ENCODE results near the gene ISOC2. TPM values are rescaled to one million over a fixed set of nuclear protein-coding genes. Genes with fewer than 3 reads are reported as not detected.
A peak's percentile ranks its signal among the peaks of the same experiment; 100 is the strongest.

Gene ISOC2
- total RNA-seq, 1 donor from 2014 or later, result 105 TPM

DNA sequence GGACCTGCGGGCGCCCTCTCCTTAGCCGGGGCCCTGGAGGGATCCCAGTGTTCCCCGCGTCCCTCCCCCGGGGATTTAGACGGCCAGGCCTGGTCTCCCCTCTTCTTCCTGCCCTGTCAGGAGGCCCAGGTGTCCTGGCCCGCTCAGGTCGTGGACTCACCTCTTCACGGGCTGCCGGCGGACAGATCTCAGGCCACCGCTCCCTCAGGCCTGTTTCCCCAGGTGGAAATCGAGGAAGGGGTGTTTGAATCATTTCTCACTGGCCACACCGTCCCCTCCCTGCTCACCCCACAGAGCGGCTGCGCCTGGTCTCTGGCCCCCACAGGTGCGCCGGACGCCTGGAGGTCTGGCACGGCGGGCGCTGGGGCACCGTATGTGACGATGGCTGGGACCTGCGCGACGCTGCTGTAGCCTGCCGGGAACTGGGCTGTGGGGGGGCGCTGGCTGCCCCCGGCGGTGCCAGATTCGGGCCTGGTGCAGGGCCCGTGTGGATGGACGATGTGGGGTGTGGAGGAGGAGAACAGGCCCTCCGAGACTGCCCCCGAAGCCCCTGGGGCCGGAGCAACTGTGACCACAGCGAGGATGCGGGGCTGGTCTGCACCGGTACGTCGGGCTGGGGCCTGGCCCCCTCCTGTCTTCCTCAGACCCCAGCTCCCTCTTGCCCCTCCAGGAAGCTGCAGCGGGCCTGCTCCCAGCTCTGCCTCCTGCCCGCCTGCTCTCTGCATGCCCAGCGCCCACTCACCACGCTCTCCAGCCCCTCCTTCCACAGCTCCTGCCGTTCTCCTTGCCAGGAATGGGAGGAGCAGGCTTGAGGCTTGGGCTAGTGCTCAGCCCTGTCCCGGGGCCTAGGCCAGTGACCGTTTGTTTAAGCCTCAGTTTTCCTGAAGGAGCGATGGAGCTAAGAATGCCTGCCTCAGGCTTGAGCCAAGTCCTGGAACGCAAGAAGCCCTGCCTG, 29.3 kb upstream of the ISOC2 start:
- DNase-seq (ENCODE audit: low spot score) (no peak), ATAC-seq (no peak)

DNA sequence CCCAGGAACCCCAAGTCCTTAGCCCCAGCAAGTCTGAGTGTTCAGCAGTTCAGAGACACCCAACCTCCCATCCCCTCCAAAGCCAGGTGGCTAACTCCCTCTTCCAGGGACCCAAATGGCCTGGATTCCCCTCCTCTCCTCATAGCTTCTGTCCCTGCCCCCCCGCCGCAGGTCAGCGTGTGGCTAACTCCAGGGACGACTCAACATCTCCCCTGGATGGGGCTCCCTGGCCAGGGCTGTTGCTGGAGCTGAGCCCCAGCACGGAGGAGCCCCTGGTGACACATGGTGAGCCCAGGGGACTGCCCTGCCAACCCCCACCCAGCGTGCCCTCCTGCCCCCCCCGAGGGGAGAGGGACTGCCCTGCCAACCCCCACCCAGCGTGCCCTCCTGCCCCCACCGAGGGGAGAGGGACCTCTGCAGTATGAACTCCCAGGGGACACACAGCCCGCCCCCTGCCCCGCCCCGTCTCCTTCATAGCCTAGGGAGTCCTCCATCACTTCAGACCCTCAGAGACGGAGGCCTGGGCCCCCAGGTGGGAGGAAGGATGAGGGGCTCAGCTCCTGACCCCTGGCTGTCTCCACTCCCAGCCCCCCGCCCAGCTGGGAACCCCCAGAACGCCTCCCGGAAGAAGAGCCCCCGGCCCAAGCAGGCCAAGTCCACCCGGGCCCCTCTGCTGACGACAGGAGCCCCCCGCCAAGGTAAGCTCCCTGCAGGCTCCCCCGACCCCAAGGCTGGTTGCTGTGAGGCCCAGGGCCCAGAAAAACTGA, 28.5 kb upstream of the ISOC2 start:
- no peak for DNase-seq (ENCODE audit: low spot score)
- no peak for ATAC-seq

DNA sequence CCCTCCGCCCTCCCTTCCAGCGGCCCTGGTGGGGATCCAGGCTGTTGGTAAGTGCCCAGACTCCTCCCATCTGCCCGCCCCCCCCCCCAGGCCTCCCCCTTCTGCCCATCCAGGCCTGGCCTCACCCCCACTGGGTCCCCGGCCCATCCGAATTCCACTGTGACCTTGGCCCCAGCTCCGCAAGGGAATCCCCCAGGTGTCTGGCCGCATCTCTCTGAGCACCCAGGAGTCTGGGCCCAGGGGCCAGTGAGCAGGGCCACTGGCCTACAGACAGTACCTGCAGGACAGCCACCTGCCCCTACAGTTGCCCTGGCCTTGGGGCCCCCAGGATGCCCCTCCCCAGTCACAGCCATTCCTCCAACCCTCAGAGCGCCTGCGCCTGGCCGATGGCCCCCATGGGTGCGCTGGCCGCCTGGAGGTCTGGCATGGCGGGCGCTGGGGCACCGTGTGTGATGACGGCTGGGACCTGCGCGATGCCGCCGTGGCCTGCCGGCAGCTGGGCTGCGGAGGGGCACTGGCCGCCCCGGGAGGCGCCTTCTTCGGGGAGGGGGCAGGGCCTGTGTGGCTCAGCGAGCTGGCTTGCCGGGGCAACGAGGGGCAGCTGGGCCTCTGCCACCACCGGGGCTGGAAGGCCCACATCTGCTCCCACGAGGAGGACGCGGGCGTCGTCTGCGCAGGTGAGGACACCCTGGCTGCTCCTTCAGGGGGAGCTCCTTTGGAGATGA, 27.7 kb upstream of the ISOC2 start:
- ATAC-seq (no peak), DNase-seq (ENCODE audit: low spot score) (no peak)

DNA sequence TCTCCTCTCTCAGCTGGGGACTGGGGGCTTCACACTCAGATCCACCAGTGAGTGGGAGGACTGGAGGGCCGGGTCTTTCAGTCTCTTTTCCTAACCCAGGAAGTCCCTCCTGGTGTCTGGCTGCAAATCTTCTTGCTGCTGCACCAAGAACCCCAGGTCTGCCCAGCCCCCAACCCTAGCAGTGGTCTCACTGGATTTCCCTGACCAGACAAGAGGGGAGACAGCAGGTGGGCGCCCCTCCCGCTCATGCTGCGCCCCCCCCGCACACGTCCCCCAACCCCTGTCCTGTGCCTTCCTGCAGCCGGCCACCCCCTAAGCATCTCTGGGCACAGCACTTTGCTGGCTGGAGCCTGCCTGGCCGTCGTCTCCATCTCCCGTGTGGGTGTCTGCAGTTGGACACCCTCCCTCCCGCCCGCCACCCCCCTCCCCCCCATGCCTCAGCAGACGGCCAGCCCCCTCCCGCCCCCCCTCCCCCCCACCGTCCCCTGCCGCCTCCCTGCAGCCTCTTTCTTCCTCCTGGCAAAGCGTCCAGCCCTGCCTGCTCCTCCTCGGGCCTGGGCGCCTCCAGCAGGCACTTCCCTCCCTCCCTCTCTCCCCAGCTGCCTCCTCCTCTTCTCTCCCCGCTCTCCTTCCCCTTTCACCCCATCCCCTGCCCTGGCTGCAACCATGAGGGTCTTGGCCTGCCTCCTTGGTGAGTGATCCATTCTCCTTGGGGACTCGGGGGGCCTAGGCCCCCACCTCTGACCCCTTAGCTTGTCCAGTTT, 26.7 kb upstream of the ISOC2 start, which contains the start of gene SSC5D:
Gene SSC5D (plus strand): TSS at position 513 of the 764 bp plus-strand sequence. CDS start 154 bp downstream, at position 667.
- DNase-seq (ENCODE audit: low spot score) (no peak), ATAC-seq (no peak)

DNA sequence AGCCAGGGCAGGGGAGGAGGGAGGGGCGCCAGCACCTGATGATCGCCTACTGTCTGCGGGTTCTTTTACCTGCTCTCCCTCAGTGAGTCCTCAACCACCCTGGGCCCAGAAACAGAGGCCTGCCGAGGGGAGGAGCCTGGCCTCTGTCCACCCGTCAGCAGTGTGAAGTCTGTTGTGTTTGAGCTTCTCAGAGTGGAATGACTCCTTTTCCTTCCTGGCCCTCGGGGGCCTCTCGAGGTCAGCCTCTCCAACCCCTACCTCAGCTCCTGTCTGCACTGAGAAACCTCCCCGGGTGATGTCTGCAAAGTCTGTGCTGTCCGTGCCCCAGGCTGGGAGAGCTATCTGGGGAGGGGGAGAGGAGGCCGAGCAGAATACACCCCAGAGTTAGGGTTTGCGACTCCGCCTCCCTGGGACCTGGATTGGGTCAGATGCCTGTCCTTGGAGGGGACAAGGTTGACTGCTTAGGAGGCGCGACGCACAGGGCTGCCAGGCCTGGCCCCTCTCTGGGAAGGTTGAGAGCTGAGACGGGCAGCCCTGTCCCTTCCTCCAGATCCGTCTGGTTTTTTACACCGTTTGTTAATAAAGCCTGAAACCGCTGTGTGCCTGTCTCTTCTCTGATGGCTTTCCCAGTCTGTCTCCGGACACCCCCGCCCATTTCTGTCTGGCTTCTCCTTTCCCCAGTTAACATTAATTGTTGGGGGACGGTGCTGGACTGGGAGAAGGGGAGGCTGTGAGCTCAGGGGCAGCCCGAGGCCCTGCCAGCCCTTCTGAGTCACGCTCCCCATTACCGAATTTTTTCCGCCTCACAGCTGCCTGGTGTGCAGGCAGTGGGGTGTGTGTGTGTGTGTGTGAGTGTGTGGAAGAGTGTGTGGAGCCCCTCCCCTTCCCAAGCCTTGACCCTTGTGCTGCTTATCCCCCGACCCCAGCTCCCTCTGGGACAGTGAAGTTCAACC, 25.8 kb upstream of the ISOC2 start:
- peak; percentile 19 for ATAC-seq
- DNase-seq (ENCODE audit: low spot score), result no peak

DNA sequence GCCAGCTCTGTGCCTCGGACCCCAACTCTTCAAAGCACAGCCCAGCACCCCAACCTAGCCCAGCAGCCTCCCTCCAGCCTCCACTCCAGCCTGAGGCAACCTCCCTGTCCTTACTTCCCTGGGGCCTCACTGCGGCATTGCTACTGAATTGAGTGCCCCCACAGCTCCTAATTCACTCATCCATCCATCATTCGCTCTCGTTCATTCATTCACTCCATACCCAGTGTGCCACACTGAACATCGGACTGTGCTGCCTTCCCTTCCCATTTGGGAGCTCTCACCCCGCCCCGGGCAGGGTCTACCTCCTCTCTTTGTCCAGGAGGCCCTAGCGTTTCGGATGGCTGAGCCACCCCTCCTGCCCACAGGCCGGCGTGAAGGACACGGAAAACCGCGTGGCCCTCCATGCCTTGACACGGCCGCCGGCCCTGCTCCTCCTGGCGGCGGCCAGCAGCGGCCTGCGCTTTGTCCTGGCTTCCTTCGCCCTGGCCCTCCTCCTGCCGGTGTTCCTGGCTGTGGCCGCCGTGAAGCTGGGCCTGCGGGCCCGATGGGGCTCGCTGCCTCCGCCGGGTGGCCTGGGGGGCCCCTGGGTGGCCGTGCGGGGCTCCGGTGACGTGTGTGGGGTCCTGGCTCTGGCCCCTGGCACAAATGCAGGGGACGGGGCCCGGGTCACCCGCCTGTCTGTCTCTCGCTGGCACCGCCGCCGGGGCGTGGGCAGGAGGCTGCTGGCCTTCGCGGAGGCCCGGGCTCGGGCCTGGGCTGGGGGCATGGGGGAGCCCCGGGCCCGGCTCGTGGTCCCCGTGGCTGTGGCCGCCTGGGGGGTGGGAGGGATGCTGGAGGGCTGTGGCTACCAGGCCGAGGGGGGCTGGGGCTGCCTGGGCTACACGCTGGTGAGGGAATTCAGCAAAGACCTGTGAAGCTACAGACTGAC, 24.9 kb upstream of the ISOC2 start:
- ATAC-seq (no peak), DNase-seq (ENCODE audit: low spot score) (no peak)

DNA sequence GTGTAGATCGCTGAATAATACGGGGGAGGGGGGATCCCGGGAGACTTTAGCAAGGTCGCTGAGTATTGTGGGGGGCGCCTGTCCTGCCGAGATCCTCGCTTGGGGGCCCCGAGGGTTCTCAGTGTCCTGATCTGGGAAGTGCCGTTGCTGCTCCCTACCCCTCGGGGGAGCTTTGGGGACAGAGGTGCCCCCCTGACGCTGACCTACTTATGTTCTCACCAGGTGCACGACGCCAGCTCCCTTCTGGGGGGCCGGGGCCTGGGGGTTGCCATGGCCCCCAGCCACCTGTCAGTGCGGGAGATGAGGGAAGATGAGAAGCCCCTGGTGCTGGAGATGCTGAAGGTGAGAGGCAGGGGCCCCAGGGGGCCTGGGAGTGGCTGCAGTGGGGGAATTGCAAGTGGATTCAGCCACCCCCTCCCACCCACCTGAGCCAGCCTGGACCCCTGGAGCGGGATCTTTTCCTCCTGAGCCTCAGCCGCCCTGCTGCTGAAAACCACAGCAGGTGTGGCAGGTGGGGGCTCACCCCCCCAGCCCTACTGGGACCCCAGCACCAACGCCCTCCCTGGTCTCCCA, 24.1 kb upstream of the ISOC2 start:
- ATAC-seq (no peak), DNase-seq (ENCODE audit: low spot score) (no peak)

DNA sequence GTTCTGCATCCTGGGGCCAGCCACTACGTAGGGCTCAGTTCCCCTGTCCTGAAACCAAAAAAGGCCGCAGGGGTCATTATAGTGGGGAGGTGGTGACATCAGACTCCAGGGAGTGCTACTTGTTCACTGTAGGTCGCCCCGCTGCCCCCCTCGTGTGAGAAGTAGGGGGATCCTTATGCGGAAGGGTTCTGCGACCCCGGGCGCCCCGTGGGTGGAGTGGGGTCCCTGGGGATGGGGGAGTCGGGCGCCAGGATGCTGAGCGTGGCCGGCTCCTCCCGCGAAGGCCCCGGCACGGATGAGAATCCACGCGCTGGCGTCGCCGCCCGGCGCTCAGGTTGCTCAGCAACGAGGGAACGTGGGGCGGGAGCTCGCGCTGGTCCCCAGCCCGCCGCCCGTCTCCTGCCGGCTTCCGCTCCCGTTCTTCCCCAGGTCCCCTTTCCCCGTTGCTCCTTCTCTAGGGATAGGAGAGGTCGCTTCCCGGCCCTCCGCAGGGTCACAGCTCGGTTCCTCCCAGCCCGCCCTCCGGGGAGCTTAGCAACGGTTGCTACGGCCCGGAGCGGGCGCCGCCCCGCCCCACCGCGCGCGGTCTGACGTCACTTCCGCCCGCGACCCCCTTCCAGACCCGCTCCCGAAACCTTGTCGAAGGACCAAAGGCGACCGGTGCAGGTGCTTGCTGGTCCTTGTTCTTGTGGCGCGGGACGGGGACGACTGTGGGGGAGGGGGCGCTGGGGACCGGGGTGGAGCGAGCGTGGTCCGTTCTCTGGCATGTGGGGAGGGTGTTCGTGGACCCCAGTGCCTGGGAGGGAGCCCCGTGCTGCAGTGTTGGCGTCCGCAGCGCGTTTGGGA, 23.4 kb upstream of the ISOC2 start, which contains the start of gene NAT14:
Gene NAT14 (plus strand): TSS at position 596 of the 846 bp plus-strand sequence. CDS start 521 bp downstream, outside the sequence.
- ATAC-seq (peak; percentile 30), DNase-seq (ENCODE audit: low spot score) (no peak)

DNA sequence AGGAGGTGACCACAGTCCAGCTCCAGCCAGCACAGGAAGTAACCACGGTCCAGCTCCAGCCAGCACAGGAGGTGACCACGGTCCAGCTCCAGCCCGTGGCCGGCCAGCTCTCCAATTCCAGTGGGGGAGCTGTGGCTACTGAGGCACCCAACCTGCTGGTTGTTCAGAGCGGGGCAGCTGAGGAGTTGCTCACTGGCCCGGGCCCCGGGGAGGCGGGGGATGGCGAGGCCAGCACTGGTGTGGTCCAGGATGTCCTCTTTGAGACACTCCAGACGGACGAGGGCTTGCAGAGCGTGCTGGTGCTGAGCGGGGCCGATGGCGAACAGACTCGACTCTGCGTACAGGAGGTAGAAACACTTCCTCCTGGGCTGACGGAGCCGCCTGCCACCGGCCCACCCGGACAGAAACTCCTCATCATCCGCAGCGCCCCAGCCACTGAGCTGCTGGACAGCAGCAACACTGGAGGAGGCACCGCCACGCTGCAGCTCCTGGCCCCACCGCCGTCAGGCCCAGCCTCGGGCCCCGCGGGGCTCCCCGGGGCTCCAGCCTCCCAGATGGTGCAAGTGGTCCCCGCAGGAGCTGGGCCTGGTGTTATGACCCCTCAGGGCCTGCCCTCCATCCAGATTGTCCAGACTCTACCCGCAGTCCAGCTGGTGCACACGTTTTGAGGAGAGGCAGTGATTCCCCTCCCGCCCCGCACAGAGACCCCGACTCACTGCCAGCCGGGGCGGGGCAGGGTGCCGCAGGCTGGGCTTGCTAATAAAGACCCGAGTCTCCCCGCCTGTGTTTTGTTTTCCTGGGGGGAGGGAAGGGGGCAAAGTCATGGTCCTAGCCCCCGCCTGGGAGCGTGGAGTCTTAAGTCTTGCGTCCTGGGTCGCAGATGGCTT, 22.5 kb upstream of the ISOC2 start:
- ATAC-seq, result no peak
- no peak for DNase-seq (ENCODE audit: low spot score)

DNA sequence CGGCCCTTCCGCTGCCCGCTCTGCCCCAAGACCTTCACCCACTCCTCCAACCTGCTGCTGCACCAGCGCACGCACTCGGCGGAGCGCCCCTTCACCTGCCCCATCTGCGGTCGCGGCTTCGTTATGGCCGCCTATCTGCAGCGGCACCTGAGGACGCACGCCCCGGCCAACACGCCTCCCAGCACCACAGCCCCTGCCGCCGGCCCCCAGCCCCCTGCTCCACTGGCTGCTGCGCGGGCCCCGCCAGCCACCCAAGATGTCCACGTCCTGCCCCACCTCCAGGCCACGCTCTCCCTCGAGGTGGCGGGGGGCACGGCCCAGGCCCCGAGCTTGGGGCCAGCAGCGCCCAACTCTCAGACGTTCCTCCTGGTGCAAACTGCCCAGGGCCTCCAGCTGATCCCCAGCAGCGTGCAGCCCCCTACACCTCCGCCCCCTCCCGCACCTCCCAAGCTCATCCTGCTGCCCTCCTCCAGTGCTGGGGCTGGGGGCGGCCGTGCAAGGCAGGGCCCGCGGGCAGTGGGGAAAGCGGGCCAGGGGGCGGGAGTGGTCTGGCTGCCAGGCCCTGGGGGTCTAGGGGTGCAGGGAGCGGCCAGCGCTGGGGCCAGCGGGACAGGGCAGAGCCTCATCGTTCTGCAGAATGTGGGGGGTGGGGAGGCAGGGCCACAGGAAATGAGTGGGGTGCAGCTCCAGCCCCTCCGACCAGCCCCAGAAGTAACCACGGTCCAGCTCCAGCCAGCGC, 21.7 kb upstream of the ISOC2 start:
- DNase-seq (ENCODE audit: low spot score) (no peak), ATAC-seq (no peak)

DNA sequence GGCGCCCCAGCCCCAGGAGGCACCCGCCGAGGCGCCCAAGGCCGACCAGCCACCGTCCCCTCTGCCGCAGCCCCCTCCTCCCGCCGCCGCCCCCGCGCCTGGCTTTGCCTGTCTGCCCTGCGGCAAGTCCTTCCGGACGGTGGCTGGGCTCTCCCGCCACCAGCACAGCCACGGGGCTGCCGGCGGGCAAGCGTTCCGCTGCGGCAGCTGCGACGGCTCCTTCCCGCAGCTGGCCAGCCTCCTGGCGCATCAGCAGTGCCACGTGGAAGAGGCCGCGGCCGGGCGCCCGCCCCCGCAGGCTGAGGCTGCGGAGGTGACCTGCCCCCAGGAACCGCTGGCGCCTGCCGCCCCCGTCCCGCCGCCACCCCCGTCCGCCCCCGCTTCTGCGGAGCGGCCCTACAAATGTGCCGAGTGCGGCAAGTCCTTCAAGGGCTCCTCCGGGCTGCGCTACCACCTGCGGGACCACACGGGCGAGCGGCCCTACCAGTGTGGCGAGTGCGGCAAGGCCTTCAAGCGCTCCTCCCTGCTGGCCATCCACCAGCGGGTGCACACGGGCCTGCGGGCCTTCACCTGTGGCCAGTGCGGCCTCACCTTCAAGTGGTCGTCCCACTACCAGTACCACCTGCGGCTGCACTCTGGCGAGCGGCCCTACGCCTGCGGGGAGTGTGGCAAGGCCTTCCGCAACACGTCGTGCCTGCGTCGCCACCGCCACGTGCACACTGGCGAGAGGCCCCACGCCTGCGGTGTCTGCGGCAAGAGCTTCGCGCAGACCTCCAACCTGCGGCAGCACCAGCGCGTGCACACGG, 20.9 kb upstream of the ISOC2 start:
- no peak for DNase-seq (ENCODE audit: low spot score)
- no peak for ATAC-seq

DNA sequence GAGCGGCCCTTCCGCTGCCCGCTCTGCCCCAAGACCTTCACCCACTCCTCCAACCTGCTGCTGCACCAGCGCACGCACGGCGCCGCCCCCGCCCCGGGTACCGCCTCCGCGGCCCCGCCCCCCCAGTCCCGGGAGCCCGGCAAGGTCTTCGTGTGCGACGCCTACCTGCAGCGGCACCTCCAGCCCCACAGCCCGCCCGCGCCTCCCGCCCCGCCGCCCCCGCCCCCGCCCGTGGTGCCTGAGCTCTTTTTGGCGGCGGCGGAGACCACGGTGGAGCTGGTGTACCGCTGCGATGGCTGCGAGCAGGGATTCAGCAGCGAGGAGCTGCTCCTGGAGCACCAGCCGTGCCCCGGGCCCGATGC, 20.3 kb upstream of the ISOC2 start:
- DNase-seq (ENCODE audit: low spot score), result no peak
- no peak for ATAC-seq

DNA sequence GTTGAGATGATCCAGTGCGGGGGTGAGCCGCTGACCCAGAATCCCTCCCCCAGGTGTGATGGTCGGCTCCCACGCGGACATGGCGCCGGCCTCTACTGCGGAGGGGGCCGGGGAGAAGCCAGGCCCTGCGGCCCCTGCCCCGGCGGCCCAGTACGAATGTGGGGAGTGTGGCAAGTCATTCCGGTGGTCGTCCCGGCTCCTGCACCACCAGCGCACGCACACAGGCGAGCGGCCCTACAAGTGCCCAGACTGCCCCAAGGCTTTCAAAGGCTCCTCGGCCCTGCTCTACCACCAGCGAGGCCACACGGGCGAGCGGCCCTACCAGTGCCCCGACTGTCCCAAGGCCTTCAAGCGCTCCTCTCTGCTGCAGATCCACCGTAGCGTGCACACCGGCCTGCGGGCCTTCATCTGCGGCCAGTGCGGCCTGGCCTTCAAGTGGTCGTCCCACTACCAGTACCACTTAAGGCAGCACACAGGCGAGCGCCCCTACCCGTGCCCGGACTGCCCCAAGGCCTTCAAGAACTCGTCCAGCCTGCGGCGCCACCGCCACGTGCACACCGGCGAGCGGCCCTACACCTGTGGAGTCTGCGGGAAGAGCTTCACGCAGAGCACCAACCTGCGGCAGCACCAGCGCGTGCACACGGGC, 19.8 kb upstream of the ISOC2 start:
- no peak for DNase-seq (ENCODE audit: low spot score)

More for the DNA sequence above, 19.8 kb upstream of the ISOC2 start:
- no peak for ATAC-seq
